GM19397 (cell line): ENCODE data around the gene NPLOC4.

ENCODE experiments used
- ATAC-seq: cut with Tn5 transposase; IDR thresholded peaks from one replicate; pipeline ENCODE4 v1.9.1; 2021; ENCODE audit warnings: mild to moderate bottlenecking, moderate library complexity; ENCODE audit not compliant: unreplicated experiment

Gene NPLOC4

DNA sequence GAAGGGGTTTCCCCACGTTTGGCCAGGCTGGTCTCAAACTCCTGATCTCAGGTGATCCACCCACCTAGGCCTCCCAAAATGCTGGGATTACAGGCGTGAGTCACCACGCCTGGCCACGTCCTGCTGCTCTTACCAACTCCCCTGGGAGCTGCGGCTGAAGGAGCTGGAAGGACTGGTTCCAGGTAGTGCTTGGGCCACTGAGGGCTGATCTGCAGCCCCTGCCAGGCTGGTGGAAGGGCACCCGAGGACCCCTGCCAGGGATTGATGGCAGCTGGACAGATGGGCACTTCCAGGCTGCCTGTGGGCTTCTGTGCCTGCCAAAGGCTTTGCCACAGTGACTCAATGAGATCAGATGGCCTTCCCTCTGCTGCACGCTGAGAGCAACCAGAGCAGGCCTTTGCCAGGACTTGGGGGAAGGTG, 27.1 kb upstream of the NPLOC4 start:
- no peak for ATAC-seq

DNA sequence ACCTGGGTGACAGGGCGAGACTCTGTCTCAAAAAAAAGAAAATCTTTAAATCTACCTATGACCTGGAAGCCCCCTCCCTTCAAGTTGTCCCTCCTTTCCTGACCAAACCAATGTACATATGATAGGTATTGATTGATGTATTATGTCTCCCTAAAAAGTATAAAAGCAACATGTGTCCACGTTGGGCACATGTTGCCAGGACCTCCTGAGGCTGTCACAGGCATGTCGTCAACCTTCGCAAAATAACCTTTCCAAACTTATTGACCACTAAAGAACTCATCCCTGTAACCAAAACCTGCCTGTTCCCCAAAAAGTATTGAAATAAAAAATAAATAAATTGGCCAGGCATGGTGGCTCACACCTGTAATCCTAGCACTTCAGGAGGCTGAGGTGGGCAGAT, 25.1 kb upstream of the NPLOC4 start:
- ATAC-seq: no peak

GRCh38 chr17:81660441-81660840, 23.5 kb upstream of the NPLOC4 start:
- no peak for ATAC-seq

DNA sequence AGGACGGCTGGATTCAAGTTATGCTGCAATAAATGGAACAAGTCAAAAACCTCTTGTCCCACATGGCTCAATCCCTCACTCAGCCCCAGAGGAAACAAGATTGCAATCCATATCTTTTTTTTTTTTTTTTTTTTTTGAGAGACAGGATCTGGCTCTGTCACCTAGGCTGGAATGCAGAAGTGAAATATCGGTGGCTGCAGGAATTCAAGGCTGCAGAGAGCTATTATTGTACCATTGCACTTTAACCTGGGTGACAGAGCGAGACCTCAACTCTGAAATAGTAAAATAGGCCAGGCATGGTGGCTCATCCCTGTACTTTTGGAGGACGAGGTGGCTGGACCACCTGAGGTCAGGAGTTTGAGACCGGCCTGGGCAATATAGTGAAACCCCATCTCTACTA, 22.1 kb upstream of the NPLOC4 start:
- ATAC-seq: no peak

- ATAC-seq: no peak
Measured at GRCh38 chr17:81656835-81657234, 19.9 kb upstream of the NPLOC4 start.

- ATAC-seq: no peak
Measured at GRCh38 chr17:81656118-81656743, 19.3 kb upstream of the NPLOC4 start, which contains the start of gene PDE6G. TSS of gene PDE6G (minus strand) at chr17:81656542. CDS start at chr17:81653305, 3,237 bp downstream.

GRCh38 chr17:81655378-81656117, 18.6 kb upstream of the NPLOC4 start:
- no peak for ATAC-seq

- ATAC-seq: no peak
Measured at GRCh38 chr17:81652906-81653771, 16.2 kb upstream of the NPLOC4 start.

DNA sequence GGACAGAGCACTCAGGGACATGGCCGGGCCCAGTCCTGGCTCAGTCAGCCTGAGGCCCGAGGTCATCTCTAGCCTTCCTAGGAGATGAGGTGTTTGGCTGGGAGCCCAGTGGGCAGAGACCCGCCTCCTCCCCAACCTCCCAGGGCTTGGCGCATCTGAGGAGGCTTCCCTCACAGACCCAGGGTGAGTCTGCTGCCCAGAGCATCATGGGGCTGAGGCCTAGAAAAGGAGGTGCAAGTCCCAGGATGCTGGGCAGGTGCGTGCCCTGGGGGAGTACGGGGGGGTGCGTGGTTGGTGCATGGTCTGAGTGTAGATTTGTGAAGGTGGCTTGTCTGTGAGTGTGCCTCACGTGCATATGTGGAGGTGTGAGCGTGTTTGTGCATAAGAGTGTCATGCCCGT, 14.8 kb upstream of the NPLOC4 start:
- no peak for ATAC-seq

DNA sequence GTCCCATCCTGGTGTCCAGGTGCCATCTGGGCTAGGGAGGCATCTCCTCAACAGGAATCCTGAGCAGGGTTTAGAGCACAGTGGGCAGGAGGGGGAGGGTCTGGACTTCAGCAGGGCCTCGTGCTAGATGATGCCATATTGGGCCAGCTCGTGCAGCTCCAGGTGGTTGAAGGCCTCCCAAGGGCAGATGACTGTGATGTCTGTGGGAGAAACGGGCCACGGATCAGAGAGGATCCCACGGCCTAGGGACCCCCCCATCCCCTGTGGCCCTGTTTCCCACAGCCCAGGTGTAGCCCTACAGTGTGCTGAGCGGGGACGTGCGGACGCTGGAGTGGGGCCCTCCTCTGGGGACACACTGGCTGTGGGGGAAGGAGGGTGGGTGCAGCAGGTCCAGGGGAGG, 14.0 kb upstream of the NPLOC4 start:
- no peak for ATAC-seq

DNA sequence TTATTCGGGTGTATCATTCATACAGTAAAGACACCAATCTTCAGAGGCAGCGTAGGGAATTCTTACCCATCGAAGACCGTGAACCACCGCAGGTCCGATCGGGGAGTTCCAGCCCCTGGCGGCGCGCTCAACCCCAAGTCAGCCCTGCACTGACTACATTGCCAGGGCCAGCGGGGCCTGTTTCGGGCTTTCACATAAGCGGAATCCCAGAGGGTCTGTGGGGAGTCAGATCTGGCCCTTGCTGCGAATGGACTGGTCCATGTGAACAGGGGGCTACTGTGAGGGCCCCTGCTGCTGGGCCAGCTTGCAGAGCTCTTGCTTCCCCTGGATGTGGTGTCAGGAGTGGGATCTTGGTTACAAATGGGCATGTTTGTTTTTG, 11.8 kb upstream of the NPLOC4 start:
- ATAC-seq: no peak

DNA sequence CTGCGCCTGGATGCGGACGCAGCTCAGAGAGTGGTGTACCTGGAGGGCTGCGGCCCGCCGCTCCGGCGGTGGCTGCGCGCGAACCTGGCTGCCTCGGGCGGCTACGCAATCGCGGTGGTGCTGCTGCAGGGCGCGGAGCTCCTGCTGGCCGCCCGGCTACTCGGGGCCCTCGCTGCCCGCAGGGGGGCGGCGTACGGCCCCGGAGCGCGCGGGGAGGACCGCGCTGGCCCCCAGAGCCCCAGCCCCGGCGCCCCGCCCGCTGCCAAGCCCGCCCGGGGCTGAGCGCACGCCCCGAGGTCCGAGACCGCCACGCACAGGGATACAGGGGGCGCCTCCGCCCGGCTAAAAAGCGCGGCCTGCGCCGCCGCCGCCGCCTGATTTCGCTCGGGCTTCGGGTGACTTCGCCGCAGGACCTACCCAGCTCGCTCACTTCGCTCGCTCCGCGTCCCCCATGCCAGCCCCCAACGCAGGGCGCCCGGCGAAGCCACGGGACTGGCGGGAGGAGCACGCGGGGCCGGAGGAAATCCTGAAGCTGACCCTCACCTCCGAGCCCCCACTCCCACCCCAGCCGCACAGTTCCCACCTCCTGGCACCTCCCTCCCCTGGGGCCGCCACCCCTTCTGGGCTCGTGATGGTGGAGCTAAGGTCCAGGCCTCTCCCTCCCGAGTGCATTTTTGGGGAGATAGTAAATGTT, 11.2 kb upstream of the NPLOC4 start:
- no peak for ATAC-seq

GRCh38 chr17:81647640-81648012, 10.7 kb upstream of the NPLOC4 start:
- ATAC-seq: no peak

GRCh38 chr17:81646869-81647600, 10.1 kb upstream of the NPLOC4 start:
- no peak for ATAC-seq

DNA sequence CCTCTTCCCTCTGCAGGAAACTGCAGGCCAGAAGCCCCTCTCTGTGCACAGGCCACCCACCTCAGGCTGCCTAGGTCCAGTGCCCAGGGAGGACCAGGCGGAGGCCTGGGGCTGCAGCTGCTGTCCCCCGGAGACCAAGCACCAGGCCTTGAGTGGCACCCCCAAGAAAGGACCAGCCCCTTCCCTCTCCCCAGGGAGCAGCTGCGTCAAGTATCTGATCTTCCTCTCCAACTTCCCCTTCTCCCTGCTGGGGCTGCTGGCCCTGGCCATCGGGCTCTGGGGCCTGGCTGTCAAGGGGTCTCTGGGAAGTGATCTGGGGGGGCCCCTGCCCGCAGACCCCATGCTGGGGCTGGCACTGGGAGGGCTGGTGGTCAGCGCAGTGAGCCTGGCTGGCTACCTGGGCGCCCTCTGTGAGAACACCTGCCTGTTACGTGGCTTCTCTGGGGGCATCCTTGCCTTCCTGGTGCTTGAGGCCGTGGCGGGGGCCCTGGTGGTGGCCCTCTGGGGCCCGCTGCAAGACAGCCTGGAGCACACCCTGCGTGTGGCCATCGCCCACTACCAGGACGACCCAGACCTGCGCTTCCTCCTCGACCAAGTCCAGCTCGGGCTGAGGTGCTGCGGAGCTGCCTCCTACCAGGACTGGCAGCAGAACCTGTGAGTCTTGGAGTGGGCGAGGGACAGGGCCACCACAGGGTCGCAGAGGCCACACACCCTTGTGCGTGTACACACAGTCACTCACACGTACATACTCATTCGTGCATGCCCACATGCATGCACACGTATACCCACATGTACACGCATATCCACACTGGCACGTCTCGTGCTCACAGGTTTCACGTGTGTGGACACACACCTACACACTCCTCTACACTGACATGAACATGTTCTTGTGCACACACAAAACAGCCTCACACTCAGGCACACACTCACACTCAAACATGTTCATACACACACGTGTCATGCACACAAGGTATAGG, 8.4 kb upstream of the NPLOC4 start:
- ATAC-seq: no peak

DNA sequence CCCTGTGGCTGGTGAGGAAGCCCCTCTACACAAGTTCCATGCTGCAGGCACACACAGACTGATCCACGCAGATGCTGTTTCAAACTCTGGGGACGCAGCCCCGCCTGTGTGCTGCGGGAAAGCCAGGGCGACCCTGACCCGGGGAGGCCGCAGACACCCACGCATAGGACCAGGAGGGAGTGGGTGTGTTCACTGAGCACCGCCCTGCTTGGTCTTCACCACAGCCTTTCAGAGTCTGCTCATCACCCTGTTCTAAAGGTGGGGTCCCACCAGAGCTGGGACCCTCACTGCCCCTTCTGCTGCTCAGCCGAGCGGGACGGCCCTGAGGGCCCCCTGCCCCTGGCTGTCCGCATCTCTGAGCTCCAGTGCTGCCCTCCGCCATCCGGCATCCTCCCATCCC, 7.6 kb upstream of the NPLOC4 start:
- ATAC-seq: no peak

GRCh38 chr17:81641825-81642489, 5.0 kb upstream of the NPLOC4 start:
- no peak for ATAC-seq

DNA sequence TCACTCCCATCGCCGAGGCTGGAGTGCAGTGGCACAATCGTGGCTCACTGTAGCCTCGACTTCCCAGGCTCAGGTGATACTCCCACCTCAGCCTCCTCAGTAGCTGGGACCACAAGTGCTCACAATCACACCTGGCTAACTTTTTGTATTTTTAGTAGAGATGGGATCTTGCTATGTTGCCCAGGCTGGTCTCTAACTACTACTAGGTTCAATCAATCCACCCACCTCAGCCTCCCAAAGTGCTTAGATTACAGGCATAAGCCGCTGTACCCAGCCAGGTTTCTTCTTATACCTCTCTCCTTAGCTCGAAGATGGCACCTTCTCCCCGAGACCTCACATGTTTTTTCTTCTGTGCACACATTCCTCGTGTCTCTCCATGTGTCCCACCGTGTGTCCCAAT, 3.1 kb upstream of the NPLOC4 start:
- ATAC-seq: no peak

DNA sequence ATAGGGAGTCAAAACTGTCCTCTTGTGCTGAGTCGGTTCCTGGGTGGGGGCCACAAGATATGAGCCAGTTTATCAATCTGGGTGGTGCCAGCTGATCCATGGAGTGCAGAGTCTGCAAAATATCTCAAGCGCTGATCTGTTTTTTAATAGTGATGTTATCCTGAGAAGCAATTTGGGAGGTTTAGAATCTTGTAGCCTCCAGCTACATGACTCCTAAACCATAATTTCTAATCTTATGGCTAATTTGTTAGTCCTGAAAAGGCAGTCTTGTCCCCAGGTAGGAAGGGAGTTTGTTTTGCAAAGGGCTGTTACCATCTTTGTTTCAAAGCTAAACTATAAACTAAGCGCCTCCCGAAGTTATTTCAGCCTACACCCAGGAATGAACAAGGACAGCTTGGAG, 1.8 kb upstream of the NPLOC4 start:
- no peak for ATAC-seq
